HepG2 (cell line): ENCODE results near the gene NDST1. TPM values are rescaled to one million over a fixed set of nuclear protein-coding genes. Genes with fewer than 3 reads are reported as not detected.

Experiments used
- ATAC-seq: fragments of 200-7000 bp; cut with Tn5 transposase; 3 replicates; pipeline ENCODE4 v1.9.1; 2020; ENCODE audit warnings: mild to moderate bottlenecking, moderate library complexity
- BruUV-seq: library from RNA; stranded (reverse); fragments of 400-500 nt; replicated peaks from 2 replicates; lab custom pipeline; 2021; lab: Mats Ljungman, UMichigan
- CTCF ChIA-PET: fragments of 300-600 bp; formaldehyde crosslinking; extraction: SDS; loops from one replicate; lab custom pipeline; 2021; ENCODE audit warnings: low total read pairs, inconsistent platforms, low intra/inter-chr PET ratio; lab: Yijun Ruan, JAX
- POLR2A ChIA-PET: fragments of 350-600 bp; sonication (Branson Sonifier 250); formaldehyde crosslinking; loops from one replicate; lab custom pipeline; 2020; ENCODE audit warnings: antibody characterized with exemption, inconsistent platforms; lab: Yijun Ruan, JAX
- DNase-seq: peaks from one replicate; pipeline ENCODE4 v3.0.0-alpha.2; 2015; ENCODE audit warnings: low spot score
- FAIRE-seq: peaks from 3 replicates; lab custom pipeline; 2011; peaks lifted over from hg19 to GRCh38; lab: Jason Lieb, UNC
- H2AFZ ChIP-seq: one replicate; pipeline ENCODE4 v1.6.1; 2011; ENCODE audit warnings: low read length, inconsistent platforms
- H3K27ac ChIP-seq: fragments of 300-600 bp; 3 replicates; pipeline ENCODE4 v1.8.0; 2011; ENCODE audit warnings: mixed run types, mild to moderate bottlenecking, mixed read lengths, low read length, inconsistent platforms; ENCODE audit not compliant: insufficient read depth; ENCODE audit errors: extremely low read length
- H3K27me3 ChIP-seq, 2 experiments: fragments of 200-600 bp in 1 of 2; 2 replicates in 1 of 2; 3 replicates in 1 of 2; pipeline versions ENCODE4 v1.6.0 to v1.8.0; 2011; ENCODE audit warnings: low read length in 2 of 2, mild to moderate bottlenecking in 2 of 2, moderate library complexity in 2 of 2, inconsistent platforms in 1 of 2; ENCODE audit not compliant: insufficient read depth in 2 of 2, control insufficient read depth in 1 of 2
- H3K36me3 ChIP-seq, 2 experiments: fragments of 200-600 bp in 1 of 2; replicated peaks in 1 of 2; 2 replicates in 1 of 2; 3 replicates in 1 of 2; pipeline versions ENCODE4 v1.5.1 to v1.8.0; 2011; ENCODE audit warnings: low read length in 2 of 2, inconsistent platforms in 1 of 2; ENCODE audit not compliant: insufficient read depth in 2 of 2, control insufficient read depth in 1 of 2
- H3K4me1 ChIP-seq: 2 replicates; pipeline ENCODE4 v1.5.1; 2012; ENCODE audit warnings: low read length, inconsistent platforms; ENCODE audit not compliant: insufficient read depth
- H3K4me2 ChIP-seq: 2 replicates; pipeline ENCODE4 v1.6.0; 2011; ENCODE audit warnings: low read depth, low read length, inconsistent platforms
- H3K4me3 ChIP-seq, 3 experiments: fragments of 200-600 bp in 1 of 3; sonication (generic), shearing (Covaris generic) in 1 of 3; replicated peaks in 1 of 3; 2 replicates each; pipeline ENCODE4 v1.5.1; 2011 to 2016; ENCODE audit warnings: low read length in 3 of 3, inconsistent platforms in 2 of 3, low read depth in 2 of 3, mild to moderate bottlenecking in 2 of 3, control low read depth in 1 of 3, mixed read lengths in 1 of 3; ENCODE audit not compliant: insufficient read depth in 1 of 3
- H3K79me2 ChIP-seq: one replicate; pipeline ENCODE4 v1.6.1; 2011; ENCODE audit warnings: low read length, inconsistent platforms; ENCODE audit not compliant: insufficient read depth
- H3K9ac ChIP-seq: 2 replicates; pipeline ENCODE4 v1.6.0; 2011; ENCODE audit warnings: mild to moderate bottlenecking, low read depth, low read length, inconsistent platforms; ENCODE audit not compliant: insufficient read depth
- H3K9me3 ChIP-seq: 2 replicates; pipeline ENCODE4 v1.5.1; 2012; ENCODE audit warnings: mild to moderate bottlenecking, low read length
- H4K20me1 ChIP-seq: 2 replicates; pipeline ENCODE4 v1.6.0; 2011; ENCODE audit warnings: inconsistent platforms, mild to moderate bottlenecking, low read length, moderate library complexity; ENCODE audit not compliant: insufficient read depth
- NCOR1 ChIP-seq: fragments of 200-600 bp; sonication (generic); IDR thresholded peaks from 2 replicates; pipeline ENCODE4 v1.7.0; 2017; ENCODE audit warnings: antibody characterized with exemption, low read length, borderline replicate concordance
- PHB2 ChIP-seq: fragments of 450-650 bp; IDR thresholded peaks from 2 replicates; pipeline ENCODE4 v1.6.1; 2018; ENCODE audit not compliant: partially characterized antibody
- ZBTB40 ChIP-seq, 2 experiments: fragments of 450-650 bp in 1 of 2; sonication (generic) in 1 of 2; formaldehyde crosslinking in 1 of 2; IDR thresholded peaks; 2 replicates each; pipeline versions ENCODE4 v1.6.1 to v1.8.0; 2016 to 2022; ENCODE audit warnings: antibody characterized with exemption in 1 of 2, mild to moderate bottlenecking in 1 of 2, missing genetic modification reagents in 1 of 2
- ZNF280B ChIP-seq: sonication (generic); formaldehyde crosslinking; IDR thresholded peaks from 2 replicates; pipeline ENCODE4 v1.5.0; 2020; ENCODE audit warnings: missing genetic modification reagents, mild to moderate bottlenecking, borderline replicate concordance
- WGBS: methylation state at CpG from one replicate; pipeline ENCODE4 v1.1.6; 2017; ENCODE audit warnings: low lambda C conversion rate; 5-methylcytosine and 5-hydroxymethylcytosine counted together
- in situ Hi-C: cut with HindIII; loops from 2 replicates; pipeline ENCODE4 v1.10.0; 2017; ENCODE audit warnings: low pct_unique_long_range_greater_than_20kb; ENCODE audit not compliant: extremely low pct_ligation_motif_present
- intact Hi-C: fragments of 100-400 bp; cut with micrococcal nuclease; formaldehyde crosslinking; loops from one replicate; pipeline ENCODE4 v1.10.0; 2022; ENCODE audit not compliant: unreplicated experiment
- polyA plus RNA-seq, 8 experiments: library from polyadenylated mRNA; depleted of rRNA in 3 of 8; stranded (reverse) in 7 of 8; unstranded in 1 of 8; fragments of >200 nt; fragmentation: Illumina TruSeq in 4 of 8; extraction: Trizol in 4 of 8; gene quantifications; 2 replicates each; pipeline versions ENCODE4 v1.2.1 to v1.2.3, GENCODE V29; 2011 to 2016; ENCODE audit warnings: low read depth in 4 of 8, missing spikeins in 1 of 8, mixed read lengths in 1 of 8; ENCODE audit not compliant: insufficient read depth in 1 of 8
- total RNA-seq, 5 experiments: library from RNA; depleted of rRNA; stranded (reverse); fragments of >200 nt; fragmentation: Illumina TruSeq; extraction: Trizol; gene quantifications; 2 replicates each; pipeline ENCODE4 v1.2.3, GENCODE V29; 2016; ENCODE audit warnings: low read depth in 1 of 5

The NDST1 gene
- total and polyA plus RNA-seq, 2 of the 13 experiments (the other 11 are each of a cell fraction or from before 2014, with no cell fraction given): 23.8 to 26.2 TPM

GRCh38 chr5:150500905-150501304, 7.0 kb upstream of the NDST1 start:
- H3K9ac ChIP-seq: no peak overlapping the region
- BruUV-seq: no TSS peak
- H3K4me2 ChIP-seq: no peak overlapping the region
- POLR2A ChIA-PET: interaction anchor here (1.3 to 1.8 kb wide), 2 partner anchors 10 to 21 kb away, joined by 3 to 5 read pairs; no protein-coding TSS in a partner anchor
- 97% methylated on average over 8 of the region's 8 CpGs for WGBS
- no peaks in the 10 kb centered on the region for H3K27me3 ChIP-seq
- CTCF ChIA-PET: no interaction called here
- no peak for ATAC-seq
- intact Hi-C loops (loop anchor here (5.0 kb wide), 1 partner anchor 41 kb away; no protein-coding TSS in a partner anchor), in situ Hi-C loops (no loop called here)
- no peaks in the 10 kb centered on the region for H3K9me3 ChIP-seq
- peaks cover 93% of the 10 kb centered on the region for H3K79me2 ChIP-seq
- no peak for FAIRE-seq
- TF ChIP-seq ZNF280B (CRISPR knock-in tag) (no peak), ZBTB40 (IDR thresholded peaks at IDR 0.05) (no peak), ZBTB40 (CRISPR knock-in tag; IDR thresholded peaks at IDR 0.05) (no peak), NCOR1 (no peak), PHB2 (no peak)
- H2AFZ ChIP-seq: no peak overlapping the region
- H3K4me1 ChIP-seq: peaks cover 94% of the 10 kb centered on the region
- no peak overlapping the region for H3K4me3 ChIP-seq
- H4K20me1 ChIP-seq: peaks cover 70% of the 10 kb centered on the region
- peaks cover 1 to 33% of the 10 kb centered on the region in 2 experiments; a peak in 3 of 5 replicates for H3K36me3 ChIP-seq
- DNase-seq: no peak
- no peak overlapping the region for H3K27ac ChIP-seq
